GOT3 (cell line): ENCODE results near the gene PKNOX2.

ENCODE experiments used
- DNase-seq: peaks from one replicate; lab custom pipeline; 2025; ENCODE audit warnings: mixed read lengths; lab: John Stamatoyannopoulos, UW

Gene PKNOX2

DNA sequence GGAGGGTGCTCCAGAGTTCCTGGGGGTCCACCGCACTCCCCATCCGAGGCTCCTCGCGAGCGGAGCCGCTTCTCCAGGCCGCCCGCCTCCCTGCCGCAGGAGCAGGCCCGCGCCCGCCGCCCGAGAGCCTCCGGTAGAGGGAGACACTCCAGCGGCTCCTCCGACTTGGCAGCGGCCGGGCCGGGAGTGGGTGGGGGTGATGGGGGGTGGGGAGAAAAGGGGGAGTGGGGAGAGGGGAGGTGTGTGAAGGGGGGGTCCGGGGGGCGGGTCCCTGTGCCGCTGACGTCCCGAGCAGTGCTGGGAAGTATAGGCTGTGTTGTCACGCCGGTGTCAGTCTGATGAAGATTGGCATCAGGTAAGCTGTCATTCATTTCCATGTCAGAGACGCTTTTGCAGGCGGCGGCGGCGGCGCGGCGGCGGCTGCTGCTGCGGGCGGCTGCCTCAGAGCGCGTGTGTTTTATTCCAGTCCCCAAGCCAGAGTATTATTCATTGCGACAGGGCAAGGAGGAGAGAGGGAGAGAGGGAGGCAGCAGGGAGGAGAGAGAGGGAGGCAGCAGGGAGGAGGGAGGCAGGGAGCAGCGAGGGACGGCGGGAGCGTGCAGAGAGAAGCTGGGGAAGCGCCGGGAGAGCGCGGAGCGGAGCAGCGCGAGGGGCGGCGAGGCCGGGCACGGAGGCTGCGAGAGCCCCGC is at the start of gene PKNOX2:
PKNOX2 (plus strand) TSS at position 330 of the 689 bp plus-strand sequence. CDS start 186,555 bp downstream, outside the sequence.
- peak; percentile 4 for DNase-seq

DNA sequence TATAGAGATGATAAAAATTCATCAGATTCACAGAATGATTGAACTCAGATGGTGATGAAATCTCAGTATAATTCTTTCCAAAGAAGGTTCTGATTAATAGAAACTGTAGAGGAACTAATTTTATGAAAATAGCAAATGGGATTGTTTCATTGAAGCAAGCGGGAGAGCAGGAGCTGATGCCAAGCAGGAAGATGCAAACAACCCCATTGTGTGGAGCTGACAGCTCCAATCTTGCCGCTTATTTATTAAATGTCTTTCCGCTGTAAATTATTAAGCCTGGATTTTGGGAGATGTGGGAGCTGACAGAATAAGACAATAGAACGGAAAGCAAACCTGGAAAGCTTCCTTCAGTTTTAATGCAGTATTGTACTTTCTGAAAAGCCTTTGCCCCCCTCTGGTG is 47.1 kb upstream of the PKNOX2 start:
- no peak for DNase-seq

GRCh38 chr11:125123194-125123946 is 41.2 kb upstream of the PKNOX2 start:
- DNase-seq = no peak

- no peak for DNase-seq
Observed at GRCh38 chr11:125123947-125124617, 40.5 kb upstream of the PKNOX2 start.

GRCh38 chr11:125124618-125124992 is 39.9 kb upstream of the PKNOX2 start:
- no peak for DNase-seq

- no peak for DNase-seq
Observed at GRCh38 chr11:125128450-125128849, 36.1 kb upstream of the PKNOX2 start.

GRCh38 chr11:125129316-125129993 is 35.1 kb upstream of the PKNOX2 start:
- DNase-seq = no peak

DNA sequence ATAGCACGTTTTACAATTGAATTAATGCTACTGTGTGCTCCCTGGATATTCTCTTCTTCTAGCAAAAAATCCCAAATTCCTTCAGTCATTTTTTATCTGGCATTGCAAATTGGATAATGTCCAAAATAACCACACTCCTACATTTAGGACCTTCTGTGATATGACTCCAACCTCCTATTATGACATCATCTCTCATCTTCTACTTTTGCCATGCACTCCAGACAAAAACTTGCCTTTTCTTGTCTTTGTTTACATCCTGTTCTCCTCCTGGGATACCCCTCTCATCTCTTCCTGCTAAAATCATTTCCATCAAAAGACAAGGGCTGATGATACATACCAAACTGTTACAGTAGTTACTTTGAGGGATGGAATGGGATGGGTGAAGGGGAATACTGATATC is 32.5 kb upstream of the PKNOX2 start:
- no peak for DNase-seq

- DNase-seq = no peak
Observed at GRCh38 chr11:125132596-125132995, 32.0 kb upstream of the PKNOX2 start.

DNA sequence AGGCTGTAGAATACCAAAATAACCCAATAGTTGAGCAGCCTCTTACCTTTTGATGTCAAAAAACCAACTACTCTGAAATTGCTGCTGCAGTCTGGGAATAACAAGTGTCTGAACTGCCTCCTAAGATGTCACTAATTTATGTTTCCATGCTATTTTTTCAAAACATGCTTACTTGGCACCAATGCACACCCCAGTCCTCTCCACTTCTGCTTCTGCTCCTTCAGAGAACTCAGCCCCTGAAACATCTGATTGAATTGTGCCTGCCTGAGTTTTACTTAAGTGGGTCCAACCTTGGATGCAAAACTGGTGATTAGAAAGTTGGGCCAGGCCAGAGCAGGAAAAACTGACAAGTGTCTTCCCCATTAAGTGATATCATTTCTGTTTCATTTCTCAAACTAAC is 28.6 kb upstream of the PKNOX2 start:
- DNase-seq = no peak

GRCh38 chr11:125138966-125139365 is 25.6 kb upstream of the PKNOX2 start:
- no peak for DNase-seq

GRCh38 chr11:125139778-125140177 is 24.8 kb upstream of the PKNOX2 start:
- no peak for DNase-seq

GRCh38 chr11:125140233-125140632 is 24.3 kb upstream of the PKNOX2 start:
- no peak for DNase-seq

DNA sequence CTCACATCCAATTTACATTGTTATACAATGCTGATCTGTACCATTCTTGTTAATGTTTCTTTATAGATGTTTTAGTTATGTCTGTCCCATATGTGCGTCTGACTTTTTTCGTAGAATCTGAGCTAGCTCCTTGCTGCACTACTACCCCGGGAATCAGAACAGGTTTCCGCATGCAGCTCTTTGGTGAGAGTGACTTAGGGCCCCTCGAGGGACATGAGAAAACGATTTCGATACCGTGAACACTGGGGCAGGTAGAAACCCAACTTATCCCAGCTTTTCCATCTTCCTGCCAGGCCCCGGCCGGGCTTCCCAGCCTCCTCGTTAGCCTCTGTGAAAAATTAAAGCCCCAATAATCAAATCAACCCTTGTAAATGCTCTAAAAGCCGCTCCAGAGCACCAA is 23.4 kb upstream of the PKNOX2 start:
- DNase-seq = no peak

DNA sequence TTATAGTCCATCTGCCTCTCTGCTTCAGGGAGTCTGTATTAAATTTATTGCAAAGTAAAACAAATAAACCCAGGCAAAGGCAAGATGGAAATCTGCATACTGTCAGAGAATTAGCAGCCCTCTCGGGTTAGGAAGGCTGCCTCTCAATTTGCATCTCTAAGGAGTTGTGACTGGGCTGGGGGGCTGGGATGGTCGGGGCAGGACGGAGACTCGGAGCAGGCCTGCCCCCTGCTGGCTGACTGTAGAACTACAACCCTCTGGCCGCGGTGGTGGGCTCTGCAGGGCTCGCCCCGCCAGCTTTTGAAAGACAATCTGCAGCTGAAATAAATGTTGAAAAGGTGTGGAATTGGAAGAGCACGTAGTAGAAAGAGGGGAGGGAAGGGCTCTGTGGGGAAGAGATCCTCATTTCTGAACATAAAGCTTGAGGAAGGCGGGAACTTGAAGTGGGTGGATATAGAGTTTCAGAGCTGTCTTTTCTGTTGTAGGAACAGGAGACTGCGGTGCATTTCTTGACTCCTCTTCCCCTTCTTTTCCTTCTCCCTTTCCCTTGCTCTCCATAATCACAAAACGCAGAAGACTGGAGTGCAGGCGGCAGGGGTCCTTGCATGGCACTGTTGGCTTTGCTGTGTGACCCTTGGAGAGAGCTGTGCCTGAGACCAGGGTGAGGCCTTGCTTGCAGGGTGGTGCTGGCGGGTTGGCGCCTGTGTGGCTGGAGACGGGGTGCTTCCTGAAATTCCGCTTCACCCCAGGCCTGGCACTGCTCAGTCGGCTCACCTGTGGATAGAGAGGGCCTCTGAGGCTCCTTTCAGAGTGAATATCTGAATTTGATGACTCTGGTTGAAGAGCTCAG is 22.6 kb upstream of the PKNOX2 start:
- DNase-seq = no peak

- no peak for DNase-seq
Observed at GRCh38 chr11:125146232-125146631, 18.3 kb upstream of the PKNOX2 start.

GRCh38 chr11:125147280-125147679 is 17.3 kb upstream of the PKNOX2 start:
- no peak for DNase-seq

- DNase-seq = no peak
Observed at GRCh38 chr11:125148011-125148410, 16.5 kb upstream of the PKNOX2 start.

GRCh38 chr11:125148743-125149142 is 15.8 kb upstream of the PKNOX2 start:
- DNase-seq = no peak

- no peak for DNase-seq
Observed at GRCh38 chr11:125153837-125154236, 10.7 kb upstream of the PKNOX2 start.

GRCh38 chr11:125154378-125155099 is 10.0 kb upstream of the PKNOX2 start:
- DNase-seq = no peak
